BE2C (cell line): ENCODE data around the gene MSANTD2. TPM values are rescaled to one million over a fixed set of nuclear protein-coding genes. Genes with fewer than 3 reads are reported as not detected.

Experiments
- DNase-seq: peaks from one replicate; pipeline ENCODE4 v3.0.0-alpha.2; 2020
- H3K27me3 ChIP-seq: fragments of 250-450 bp; sonication (Bioruptor Pico); 2 replicates; pipeline ENCODE4 v1.5.1; 2020; ENCODE audit warnings: mild to moderate bottlenecking
- H3K36me3 ChIP-seq: fragments of 250-450 bp; sonication (Bioruptor Pico); 2 replicates; pipeline ENCODE4 v1.5.1; 2020; ENCODE audit warnings: mild to moderate bottlenecking
- H3K4me1 ChIP-seq: fragments of 250-450 bp; sonication (Bioruptor Pico); 2 replicates; pipeline ENCODE4 v1.5.1; 2020
- H3K4me3 ChIP-seq: 2 replicates; pipeline ENCODE4 v1.5.1; 2011; ENCODE audit warnings: low read depth, low read length
- H3K9me3 ChIP-seq: fragments of 250-450 bp; sonication (Bioruptor Pico); 2 replicates; pipeline ENCODE4 v1.5.1; 2020
- CTCF ChIP-seq: IDR thresholded peaks from 2 replicates; pipeline ENCODE4 v1.5.1; 2012; ENCODE audit warnings: mild to moderate bottlenecking, low read depth, low read length
- polyA plus RNA-seq: library from polyadenylated mRNA; unstranded; fragments of >200 nt; gene quantifications from one replicate; pipeline ENCODE4 v1.2.1, GENCODE V29; 2012; ENCODE audit warnings: low read depth, missing spikeins; ENCODE audit not compliant: insufficient read length, insufficient read depth

Gene MSANTD2
- polyA plus RNA-seq: 13.4 TPM

GRCh38 chr11:124800226-124800929 is at the start of gene MSANTD2:
TSS of gene MSANTD2 (minus strand) at chr11:124800406. CDS start at chr11:124800380, 26 bp downstream.
- Histone ChIP-seq H3K4me1 (no peaks in the 10 kb centered on the region), H3K9me3 (no peaks in the 10 kb centered on the region), H3K4me3 (peak within 1 kb of the TSS; percentile 82), H3K36me3 (no peaks in the 10 kb centered on the region), H3K27me3 (peaks cover 8% of the 10 kb centered on the region)
- peak; percentile 82 for DNase-seq
- no peak for TF ChIP-seq CTCF

GRCh38 chr11:124846070-124846673 is 46.0 kb upstream of the MSANTD2 start:
- no peak for TF ChIP-seq CTCF
- DNase-seq: no peak
- H3K4me3 ChIP-seq: no peak overlapping the region
- H3K27me3 ChIP-seq: peaks cover 98% of the 10 kb centered on the region
- H3K36me3 ChIP-seq: no peaks in the 10 kb centered on the region
- no peaks in the 10 kb centered on the region for H3K4me1 ChIP-seq
- H3K9me3 ChIP-seq: no peaks in the 10 kb centered on the region

GRCh38 chr11:124844664-124845079 is 44.5 kb upstream of the MSANTD2 start:
- DNase-seq: no peak
- no peak overlapping the region for H3K4me3 ChIP-seq
- no peak for TF ChIP-seq CTCF
- no peaks in the 10 kb centered on the region for H3K36me3 ChIP-seq
- H3K9me3 ChIP-seq: no peaks in the 10 kb centered on the region
- peaks cover 98% of the 10 kb centered on the region for H3K27me3 ChIP-seq
- no peaks in the 10 kb centered on the region for H3K4me1 ChIP-seq

- TF ChIP-seq CTCF: no peak
- no peak overlapping the region for H3K4me3 ChIP-seq
- H3K9me3 ChIP-seq: no peaks in the 10 kb centered on the region
- no peak for DNase-seq
- H3K27me3 ChIP-seq: peaks cover 100% of the 10 kb centered on the region
- H3K36me3 ChIP-seq: no peaks in the 10 kb centered on the region
- H3K4me1 ChIP-seq: no peaks in the 10 kb centered on the region
Measured at GRCh38 chr11:124843616-124843910, 43.4 kb upstream of the MSANTD2 start.

- TF ChIP-seq CTCF: no peak
- Histone ChIP-seq H3K4me3 (no peak overlapping the region), H3K36me3 (no peaks in the 10 kb centered on the region), H3K9me3 (no peaks in the 10 kb centered on the region), H3K4me1 (no peaks in the 10 kb centered on the region), H3K27me3 (peaks cover 100% of the 10 kb centered on the region)
- DNase-seq: no peak
Measured at GRCh38 chr11:124842305-124842704, 42.1 kb upstream of the MSANTD2 start.

GRCh38 chr11:124841840-124842239 is 41.6 kb upstream of the MSANTD2 start:
- no peak for TF ChIP-seq CTCF
- H3K36me3 ChIP-seq: no peaks in the 10 kb centered on the region
- H3K27me3 ChIP-seq: peaks cover 100% of the 10 kb centered on the region
- no peak overlapping the region for H3K4me3 ChIP-seq
- no peaks in the 10 kb centered on the region for H3K4me1 ChIP-seq
- no peak for DNase-seq
- H3K9me3 ChIP-seq: no peaks in the 10 kb centered on the region
